Measurements from ENCODE around the gene OR2V2. TPM values are rescaled to one million over a fixed set of nuclear protein-coding genes. Genes with fewer than 3 reads are reported as not detected.

The OR2V2 gene
- total RNA-seq, 1 donor from 2014 or later, result not detected

GRCh38 chr5:181163487-181164075 lies 16.2 kb downstream of the OR2V2 start:
- H3K4me1 ChIP-seq, result peaks cover 22% of the 10 kb centered on the region
- H3K27me3 ChIP-seq (ENCODE audit: low read depth), result peaks cover 52% of the 10 kb centered on the region
- no peaks in the 10 kb centered on the region for H3K9me3 ChIP-seq (replicated peaks)
- DNase-seq, result no peak
- intact Hi-C loops (cut with micrococcal nuclease), result no loop called here
- no peak overlapping the region for H3K27ac ChIP-seq (replicated peaks)
- no peaks in the 10 kb centered on the region for H3K36me3 ChIP-seq
- TF ChIP-seq CTCF (IDR thresholded peaks at IDR 0.05; ENCODE audit: borderline replicate concordance), result no peak
- H3K4me3 ChIP-seq, result no peak overlapping the region

- H3K36me3 ChIP-seq, result no peaks in the 10 kb centered on the region
- intact Hi-C loops (cut with micrococcal nuclease), result no loop called here
- no peak for DNase-seq
- H3K27me3 ChIP-seq (ENCODE audit: low read depth), result peaks cover 59% of the 10 kb centered on the region
- no peak for TF ChIP-seq CTCF (IDR thresholded peaks at IDR 0.05; ENCODE audit: borderline replicate concordance)
- H3K4me3 ChIP-seq, result no peak overlapping the region
- no peaks in the 10 kb centered on the region for H3K9me3 ChIP-seq (replicated peaks)
- peaks cover 22% of the 10 kb centered on the region for H3K4me1 ChIP-seq
- H3K27ac ChIP-seq (replicated peaks), result no peak overlapping the region
These were observed 16.9 kb downstream of the OR2V2 start for GRCh38 chr5:181164076-181164952.

GRCh38 chr5:181166812-181167733 lies 19.7 kb downstream of the OR2V2 start:
- no peak overlapping the region for H3K4me3 ChIP-seq
- H3K36me3 ChIP-seq, result no peaks in the 10 kb centered on the region
- DNase-seq, result no peak
- H3K4me1 ChIP-seq, result peaks cover 15% of the 10 kb centered on the region
- peaks cover 87% of the 10 kb centered on the region for H3K27me3 ChIP-seq (ENCODE audit: low read depth)
- H3K27ac ChIP-seq (replicated peaks), result no peak overlapping the region
- intact Hi-C loops (cut with micrococcal nuclease), result no loop called here
- no peak for TF ChIP-seq CTCF (IDR thresholded peaks at IDR 0.05; ENCODE audit: borderline replicate concordance)
- H3K9me3 ChIP-seq (replicated peaks), result no peaks in the 10 kb centered on the region

GRCh38 chr5:181167814-181168488 lies 20.6 kb downstream of the OR2V2 start:
- Histone ChIP-seq H3K27me3 (ENCODE audit: low read depth) (peaks cover 94% of the 10 kb centered on the region), H3K27ac (replicated peaks) (no peak overlapping the region)

More at GRCh38 chr5:181167814-181168488, 20.6 kb downstream of the OR2V2 start:
- no peak for DNase-seq
- Histone ChIP-seq H3K4me1 (peaks cover 20% of the 10 kb centered on the region), H3K36me3 (no peaks in the 10 kb centered on the region), H3K4me3 (no peak overlapping the region), H3K9me3 (replicated peaks) (no peaks in the 10 kb centered on the region)
- intact Hi-C loops (cut with micrococcal nuclease), result no loop called here
- TF ChIP-seq CTCF (IDR thresholded peaks at IDR 0.05; ENCODE audit: borderline replicate concordance), result peak; percentile 44
